ENCODE results near the gene NFYC.
"Not testable (repeated sequence)": the region's sequence is repeated elsewhere in the genome, so short reads cannot be mapped to it uniquely, and the experiment has no call there.

NFYC gene

DNA sequence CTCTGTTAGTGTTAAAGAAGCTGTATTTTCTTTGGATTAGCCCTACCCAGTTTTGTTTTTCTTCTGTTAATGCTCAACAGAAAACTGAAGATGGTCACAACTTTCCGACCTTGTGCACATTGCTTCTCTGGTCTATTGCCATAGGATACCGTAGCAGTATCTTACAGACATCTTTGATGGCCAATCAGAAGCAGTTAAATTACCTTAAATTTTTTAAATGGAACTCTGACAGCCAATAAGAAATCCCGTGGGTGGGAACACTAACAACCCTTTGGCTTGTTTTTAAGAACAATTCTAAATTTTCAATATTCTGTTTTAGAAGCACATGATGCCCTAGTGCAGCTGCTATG, 17.2 kb downstream of the NFYC start:
- DNase-seq: no peak

DNA sequence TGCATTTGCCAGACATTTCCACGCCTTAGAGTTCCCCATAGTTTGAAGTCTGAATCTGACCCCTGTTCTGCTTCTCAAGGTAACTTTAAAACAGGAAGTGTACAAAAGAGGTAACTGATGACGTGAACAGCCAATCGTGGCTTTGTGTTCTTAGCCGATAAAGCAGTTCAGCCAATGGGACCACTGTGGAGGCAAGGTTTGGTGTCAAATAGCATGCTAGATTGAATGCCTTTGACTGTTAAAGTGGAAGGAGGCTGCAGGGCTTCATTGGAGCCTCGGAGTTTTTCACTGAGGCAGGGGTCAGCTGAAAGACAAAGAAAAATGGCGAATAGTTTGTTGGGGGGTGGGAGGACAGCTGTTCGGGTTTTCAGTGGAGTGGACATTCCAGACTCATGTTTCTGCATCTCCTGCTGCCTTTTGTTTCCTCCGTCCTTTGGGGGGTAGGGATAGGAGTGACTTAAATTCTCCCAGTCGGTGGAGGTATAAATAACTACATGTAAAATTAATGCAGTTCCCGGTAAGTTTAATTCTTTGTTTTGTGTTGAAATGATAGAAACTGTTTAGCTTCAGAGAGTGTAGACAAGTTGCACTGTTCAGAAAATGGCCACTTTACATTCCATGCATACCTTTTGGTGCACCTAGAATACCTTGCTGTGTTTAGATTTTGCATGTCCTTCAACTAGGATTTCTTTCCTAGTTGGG, 17.7 kb downstream of the NFYC start:
- peak; percentile 73 for DNase-seq

DNA sequence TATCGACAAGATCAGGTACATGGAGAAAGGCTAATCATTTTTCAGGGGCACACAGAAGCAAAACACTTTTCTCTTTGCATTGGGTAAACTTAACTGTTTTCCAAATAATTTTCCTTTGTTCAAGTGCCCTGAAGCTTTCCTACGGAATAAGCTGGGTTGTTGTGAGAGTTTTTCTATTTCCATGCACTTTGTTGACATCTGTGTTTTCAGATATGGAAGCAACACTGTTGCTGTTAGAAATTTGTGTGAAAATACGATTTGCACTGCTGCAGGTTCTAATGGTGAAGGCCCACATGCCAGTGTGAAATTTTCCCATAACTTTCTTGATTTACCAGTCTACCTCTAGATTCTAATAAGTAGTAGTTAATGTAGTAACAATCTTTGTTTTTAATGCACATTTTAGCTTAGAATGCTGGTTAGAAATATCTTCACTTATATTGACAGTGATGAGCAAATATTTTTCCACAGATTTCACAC, 18.3 kb downstream of the NFYC start:
- DNase-seq: no peak

DNA sequence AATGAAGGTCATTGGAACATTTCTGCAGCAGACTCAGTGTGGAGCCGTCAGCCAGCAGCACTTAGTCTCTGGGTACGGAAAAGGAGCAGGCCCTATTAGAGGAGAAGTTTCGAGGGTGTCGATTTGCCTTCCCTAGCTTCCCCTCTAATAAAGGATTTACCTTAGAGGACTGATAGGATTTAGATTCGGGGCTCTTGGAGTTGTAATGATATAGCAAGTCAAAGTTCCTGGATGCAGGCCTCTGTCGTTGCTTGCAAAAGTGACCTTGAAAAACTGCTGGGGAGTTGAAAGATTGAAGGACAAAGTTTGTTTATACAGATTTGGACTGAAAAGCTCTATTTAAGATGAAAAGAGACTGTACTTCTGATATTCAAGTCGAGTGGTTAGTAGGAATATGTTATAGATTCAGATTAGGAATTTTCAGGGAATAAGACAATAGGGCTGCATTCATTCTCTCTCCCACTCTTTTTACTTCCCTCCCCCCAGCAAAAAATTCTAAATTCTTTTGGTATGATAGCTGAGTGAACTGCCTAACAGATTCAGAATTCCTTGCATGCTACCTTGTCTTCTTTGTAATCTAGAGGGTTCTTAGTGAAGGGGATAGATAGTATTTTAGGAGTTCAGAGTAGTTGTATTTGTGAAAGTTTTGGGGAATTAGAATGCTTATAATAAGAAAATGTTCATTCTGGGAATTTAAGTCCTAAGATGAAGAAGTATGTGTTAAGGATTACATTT, 19.2 kb downstream of the NFYC start:
- no peak for DNase-seq

DNA sequence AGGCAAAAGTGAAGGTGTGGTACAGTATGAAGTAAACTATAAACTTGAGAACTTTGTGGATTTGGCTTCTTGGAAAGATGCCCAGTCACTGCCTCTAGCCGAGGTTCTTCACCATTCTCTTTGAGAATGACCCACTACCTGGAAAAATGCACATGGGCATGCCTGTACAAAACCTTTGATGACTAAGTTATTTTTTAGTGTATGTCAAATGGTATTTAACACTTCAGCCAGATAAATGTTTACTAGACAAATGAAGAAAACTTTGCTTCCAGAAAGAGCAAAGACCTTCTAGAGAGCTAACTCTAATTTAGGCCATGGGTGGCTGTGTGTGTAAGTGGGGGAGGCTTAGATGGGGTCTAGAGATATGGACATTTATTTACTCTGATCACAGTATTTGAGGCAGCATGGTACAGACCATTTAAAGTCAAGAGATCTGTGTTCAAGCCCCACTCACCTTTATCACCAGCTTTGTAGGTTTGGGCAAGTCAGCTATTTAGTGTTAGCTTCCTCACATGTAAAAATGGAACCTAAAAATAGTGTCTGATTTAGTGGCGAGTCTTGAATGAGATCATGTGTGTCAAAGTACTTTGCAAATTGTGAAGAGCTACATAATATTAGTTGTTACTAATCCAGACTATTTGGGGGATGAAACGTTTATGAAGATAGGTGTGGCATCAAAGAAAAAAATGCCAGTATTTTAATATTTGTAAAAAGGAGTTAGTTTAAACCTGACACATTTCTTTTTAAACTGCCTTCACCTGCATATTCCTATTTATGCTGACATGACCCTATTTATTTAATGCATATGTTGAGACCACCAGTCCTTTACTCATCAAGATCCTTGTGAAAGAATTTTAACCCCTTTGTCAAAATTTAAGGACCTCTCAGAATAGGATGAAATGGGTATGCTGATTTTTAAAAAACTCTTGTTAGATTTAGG, 20.2 kb downstream of the NFYC start:
- no peak for DNase-seq

DNA sequence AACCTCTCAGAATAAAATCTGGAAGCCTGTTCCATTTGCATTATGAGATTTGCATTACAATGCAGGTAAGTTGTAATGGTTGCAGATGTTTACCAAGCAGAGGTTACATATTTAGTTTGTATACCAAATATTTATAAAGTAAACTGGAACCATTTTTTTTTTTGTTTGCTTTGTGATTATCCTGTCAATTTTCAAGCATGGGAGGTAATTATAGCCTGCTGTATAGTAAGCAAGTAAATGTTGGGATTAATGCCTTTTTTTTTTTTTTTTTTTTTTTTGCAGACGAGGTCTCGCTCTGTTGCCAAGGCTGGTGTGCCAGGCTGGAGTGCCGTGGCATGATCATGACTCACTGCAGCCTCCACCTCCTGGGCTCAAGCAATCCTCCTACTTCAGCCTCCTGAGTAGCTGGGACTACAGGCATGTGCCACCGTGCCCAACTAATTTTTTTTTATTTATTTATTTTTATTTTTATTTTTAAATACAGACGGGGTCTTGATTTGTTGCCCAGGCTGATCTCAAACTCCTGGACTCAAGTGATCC, 21.0 kb downstream of the NFYC start:
- DNase-seq: no peak

DNA sequence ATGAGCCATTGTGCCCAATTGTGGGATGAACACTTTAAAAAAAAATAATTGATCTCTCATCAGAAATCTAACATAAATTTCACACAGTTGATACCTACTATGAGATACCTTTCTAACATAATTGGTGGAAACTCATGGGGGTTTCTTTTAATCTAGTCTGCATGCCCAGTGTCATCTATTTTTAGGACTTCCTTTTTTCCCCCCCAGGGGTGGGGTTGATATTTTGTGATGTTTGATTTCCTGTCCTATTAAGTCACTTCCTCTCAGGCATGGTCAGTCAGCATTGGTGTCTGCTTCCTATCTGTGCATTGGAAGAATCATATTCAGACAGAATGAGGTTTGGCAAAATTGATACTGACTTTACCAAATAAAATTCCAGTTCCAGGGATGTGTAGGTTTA, 21.5 kb downstream of the NFYC start:
- DNase-seq: peak; percentile 39

DNA sequence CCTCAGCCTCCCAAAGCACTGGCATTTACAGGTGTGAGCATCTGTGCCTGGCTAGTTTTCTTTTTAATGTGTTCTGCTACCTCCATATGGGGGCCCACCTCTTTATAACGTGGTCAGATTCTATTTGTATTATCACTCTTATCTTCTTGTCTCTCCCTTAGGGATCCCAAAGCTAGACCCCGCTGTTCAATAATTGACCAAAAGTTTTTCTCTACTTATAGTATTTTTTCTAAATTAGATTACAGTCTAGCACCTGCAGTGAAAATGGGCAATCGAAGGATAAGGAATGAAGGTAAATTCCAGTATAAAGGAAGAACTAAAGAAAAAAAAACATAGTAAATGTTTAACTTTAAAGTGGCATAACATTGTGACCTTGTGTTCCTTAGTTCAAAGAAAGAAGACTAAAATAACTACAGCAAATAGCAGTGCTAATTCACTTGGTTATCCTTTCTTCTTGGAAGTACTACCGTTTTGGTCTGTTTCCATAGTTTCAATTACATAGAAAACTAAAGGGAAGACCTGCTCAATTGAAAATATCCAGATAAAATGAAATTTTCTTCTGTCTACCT, 24.1 kb downstream of the NFYC start:
- no peak for DNase-seq

DNA sequence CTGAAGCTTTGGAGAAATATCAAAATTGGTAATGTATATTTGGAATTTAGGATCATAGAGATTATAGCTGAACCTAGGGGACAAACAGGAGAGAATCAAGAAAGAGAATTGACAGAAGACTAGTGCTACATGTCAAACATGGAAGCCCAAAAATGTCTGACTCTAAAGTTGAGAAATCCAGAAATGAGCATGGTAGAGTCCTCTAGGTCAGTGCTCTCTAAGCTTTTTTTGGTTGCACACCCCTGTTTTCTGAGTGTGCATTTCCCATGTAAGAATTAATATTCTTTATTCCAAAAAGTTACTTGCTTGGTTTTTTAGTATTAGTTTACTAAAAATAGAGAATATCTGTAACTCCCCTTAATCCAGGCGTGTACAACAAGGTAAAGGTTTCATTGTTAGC, 25.6 kb downstream of the NFYC start:
- DNase-seq: no peak

DNA sequence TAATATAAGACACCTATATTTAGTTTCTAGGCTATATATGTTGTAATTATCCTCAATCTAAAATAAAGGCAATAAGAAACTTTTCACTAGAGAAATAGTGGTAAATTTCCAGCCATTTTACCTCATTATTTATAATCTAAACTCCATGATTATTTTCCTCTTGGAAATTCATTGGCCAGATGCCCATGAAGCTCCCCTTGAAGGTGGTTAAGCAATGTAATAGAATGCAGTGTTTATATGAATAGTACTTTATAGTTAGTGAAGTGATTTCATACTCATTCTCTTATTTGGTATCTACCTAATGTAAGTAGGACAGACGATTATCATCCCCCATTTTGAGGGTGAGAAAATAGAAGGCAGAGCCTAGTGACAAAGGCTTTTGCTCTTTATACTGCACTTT, 26.5 kb downstream of the NFYC start:
- no peak for DNase-seq

DNA sequence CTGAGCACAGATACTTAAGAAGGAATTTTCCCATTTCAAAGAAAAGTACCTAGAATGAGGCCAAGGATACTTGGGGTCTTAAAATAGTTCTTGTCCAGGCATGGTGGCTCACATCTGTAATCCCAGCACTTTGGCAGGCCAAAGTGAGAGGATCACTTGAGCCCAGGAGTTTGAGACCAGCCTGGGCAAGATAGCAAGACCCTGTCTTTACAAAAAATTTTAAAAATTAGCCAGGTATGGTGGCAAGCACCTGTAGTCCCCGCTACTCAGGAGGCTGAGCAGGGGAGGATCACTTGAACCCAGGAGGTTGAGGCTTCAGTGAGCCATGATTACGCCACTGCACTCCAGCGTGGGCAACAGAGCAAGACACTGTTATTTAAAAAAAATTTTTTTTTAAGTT, 29.0 kb downstream of the NFYC start:
- DNase-seq: no peak

DNA sequence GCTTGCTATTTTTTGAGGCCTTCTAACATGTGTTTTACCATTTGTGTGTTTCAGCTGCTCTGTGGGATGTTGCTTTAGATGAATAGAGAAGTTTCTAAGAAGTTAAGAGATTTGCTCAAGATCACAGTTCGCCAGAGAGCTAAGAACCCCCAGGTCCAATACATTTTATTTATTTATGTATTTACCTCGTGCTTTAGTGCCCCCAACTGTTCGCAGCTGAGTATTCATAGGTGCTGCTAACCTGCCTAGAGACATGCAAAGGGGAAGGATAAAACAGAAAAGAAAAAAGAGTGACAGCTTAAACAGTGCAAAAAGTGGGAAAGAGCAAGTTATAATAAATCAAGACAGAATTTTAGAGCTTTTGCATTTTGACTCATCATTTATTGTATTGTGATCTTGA, 31.1 kb downstream of the NFYC start:
- DNase-seq: no peak

DNA sequence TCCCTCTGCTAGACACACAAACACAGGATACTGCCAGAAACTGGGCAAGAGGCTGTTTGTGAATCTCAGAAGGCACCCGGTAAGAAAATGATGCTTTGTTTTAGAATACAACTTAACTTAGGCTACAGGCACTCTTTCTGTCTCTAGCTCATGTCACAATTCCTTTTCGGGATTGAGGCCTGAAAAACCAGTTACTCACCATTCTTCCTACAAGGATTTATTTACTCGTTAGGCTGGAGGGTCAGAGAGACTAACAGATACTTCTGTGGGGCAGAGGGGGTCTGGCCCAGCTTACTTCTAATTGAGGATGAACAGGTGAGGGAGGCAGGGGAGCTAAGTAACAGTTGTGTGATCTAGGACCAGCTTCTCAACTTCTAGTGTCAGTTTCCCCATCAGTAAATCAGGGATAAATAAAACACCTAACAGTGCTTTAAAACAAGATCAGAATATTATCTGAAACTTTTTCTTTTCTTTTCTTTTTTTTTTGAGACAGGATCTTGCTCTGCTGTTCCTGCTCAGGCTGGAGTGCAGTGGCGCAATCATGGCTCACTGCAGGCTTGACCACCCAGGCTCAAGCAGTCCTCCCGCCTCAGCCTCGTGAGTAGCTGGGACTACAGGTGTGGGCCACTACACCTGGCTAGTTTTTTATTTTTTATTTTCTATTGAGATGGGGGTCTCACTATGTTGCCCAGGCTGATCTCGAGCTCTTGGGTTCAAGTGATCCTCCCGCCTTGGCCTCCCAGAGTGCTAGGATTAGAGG, 31.9 kb downstream of the NFYC start:
- no peak for DNase-seq

DNA sequence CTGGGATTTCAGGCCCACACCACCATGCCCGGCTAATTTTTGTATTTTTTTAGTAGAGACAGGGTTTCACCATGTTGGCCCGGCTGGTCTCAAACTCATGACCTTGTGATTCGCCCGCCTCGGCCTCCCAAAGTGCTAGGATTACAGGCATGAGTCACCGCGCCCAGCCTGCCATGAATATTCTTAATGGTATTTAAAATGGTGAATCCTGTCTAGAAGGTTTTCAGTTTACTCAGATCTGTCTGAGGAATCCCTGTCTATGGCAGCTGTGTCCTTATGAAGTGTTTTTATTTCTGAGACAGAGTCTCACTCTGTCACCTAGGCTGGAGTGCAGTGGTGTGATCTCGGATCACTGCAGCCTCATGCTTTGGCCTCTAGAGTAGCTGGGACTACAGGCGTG, 36.2 kb downstream of the NFYC start:
- DNase-seq: not testable (repeated sequence)

DNA sequence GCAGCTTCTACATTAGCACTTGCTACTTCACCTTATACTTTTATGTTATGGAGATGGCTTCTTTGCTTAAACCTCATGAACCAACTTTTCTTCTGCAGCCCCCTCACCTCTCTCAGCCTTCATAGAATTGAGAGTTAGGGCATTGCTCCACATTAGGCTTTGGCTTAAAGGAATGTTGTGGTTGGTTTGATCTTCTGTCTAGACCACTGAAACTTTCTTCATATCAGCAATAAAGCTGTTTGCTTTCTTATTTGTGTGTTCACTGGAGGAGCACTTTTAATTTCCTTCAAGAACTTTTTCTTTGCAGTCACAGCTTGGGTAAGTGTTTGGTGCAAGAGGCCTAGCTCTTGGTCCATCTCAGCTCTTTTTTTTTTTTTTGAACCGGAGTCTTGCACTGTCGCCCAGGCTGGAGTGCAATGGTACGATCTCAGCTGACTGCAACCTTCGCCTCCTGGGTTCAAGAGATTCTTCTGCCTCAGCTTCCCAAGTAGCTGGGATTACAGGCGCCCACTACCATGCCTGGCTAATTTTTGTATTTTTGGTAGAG, 37.9 kb downstream of the NFYC start:
- not testable (repeated sequence) for DNase-seq

DNA sequence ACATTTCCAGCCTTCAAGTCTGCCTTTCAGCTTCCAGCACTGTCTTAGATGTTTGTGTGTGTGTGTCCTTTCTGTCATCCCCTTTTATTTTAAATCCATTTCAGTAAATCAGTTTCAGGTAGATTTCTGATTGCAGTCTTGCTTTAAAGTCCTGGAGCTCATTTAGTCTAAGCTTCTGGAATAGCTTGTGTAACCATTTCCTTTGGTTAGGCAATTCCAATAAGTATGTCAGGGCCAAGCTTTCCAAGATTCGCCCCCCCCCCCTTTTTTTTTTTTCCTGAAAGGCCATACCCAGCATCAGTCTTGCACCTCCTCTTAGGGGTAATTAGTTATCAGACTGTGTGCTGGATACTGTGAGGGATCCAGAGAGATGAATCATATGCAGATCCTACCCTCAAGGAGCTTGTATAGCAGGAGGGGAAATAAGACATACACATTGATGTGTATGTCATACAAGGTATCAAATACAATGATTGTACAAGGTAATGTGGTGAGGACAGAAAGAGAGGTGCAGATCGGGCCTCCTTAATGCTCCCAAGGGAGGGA, 41.3 kb downstream of the NFYC start:
- DNase-seq: no peak

DNA sequence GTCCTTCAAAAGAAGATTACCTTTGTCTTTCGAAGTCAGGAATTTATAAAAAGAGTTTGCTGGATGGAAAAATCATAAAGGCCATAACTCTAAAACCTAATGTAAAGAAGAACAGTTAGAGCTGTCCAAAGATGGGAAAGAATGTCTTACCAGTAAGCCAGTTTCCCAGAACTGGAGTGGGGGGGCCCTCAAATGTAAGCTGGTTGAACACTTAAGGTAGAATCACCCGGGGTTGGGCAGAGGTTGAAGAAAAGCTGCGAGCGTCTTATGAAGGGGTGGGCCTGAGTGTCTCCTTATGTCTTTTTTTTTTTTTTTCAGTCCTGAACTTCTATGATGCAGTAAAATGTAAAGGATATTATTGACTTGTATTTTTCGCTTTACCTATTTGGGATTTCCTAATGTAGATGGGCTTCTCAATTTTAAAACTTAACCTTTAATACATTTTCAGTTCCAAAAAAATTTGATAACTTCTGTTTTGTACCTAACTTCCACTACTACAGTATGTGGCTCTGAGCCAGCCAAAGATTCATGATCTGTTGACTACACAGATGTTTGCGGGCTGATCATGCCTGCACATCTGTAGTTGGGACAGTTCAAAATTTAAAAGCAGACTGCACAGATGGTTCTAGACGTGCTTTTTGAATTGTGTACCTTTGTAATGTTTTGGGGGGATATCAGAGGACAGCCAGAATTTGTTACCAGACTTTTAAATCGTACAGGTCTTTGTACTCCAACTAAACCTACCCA, 43.6 kb downstream of the NFYC start:
- no peak for DNase-seq

DNA sequence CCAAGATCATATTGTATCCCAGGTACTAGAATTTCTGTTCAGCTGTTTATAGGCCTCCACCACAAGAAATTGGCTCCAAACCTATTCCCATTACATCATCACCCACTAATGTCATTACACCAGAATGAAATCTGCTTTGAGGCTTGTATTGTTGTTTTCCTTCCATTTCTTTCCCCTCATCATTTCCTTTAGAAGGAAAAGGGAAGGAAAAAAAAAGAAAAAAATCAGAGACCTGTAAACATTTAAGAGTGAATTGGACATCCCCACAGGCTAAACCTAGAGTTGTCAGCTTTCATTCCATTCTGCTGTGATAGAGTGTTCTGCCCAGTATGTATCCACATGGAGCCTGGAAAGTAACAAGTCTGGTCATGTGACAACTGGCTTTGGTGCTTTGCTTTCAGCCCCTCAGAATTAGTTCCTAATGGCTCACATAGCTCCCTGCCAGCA, 44.6 kb downstream of the NFYC start:
- DNase-seq: no peak

DNA sequence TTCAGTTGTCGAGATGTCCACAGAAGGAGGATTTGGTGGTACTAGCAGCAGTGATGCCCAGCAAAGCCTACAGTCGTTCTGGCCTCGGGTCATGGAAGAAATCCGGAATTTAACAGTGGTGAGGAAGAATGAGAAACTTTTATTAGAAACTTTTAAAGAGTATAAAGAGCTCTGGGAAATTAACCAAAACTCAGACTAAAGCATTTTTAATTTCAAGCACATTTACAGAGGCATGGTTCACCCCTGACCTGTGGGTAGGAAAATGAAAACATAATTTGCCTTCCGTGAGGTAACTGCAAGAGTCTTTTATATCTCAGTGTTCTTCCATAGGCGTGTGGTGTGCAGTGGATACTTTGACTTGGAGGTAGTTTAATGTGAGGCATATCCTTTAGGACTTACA, 47.3 kb downstream of the NFYC start:
- no peak for DNase-seq

DNA sequence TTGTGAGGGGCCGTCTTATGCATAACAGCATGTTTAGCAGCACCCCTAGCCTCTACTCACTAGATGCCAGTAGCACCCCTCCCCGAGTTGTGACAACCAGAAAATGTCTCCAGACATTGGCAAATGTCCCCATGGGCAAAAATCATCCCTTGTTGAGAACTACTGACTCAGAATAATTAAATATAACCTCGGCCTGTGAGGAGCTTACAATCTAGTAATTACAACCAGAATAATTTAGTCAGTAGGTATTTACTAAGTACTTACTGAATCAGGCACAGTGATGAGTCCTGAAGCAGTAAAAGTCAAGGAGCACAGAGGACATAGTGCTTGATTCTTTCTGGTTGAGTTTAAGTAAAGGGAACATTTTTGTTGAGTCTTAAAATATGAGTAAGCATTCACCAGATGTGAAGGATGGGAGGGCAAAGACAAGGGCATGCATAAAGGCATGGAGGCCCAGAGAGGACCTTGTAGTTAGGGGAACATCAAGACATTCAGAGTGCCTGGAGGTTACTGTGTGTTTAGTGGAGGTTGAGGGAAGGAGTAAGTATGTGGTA, 48.0 kb downstream of the NFYC start:
- DNase-seq: no peak
